Activated naive CD4-positive, alpha-beta T cell treated with anti-CD3 and anti-CD28 coated beads for 36 hours (primary cell): Measurements from ENCODE around the gene INTS11. TPM values are rescaled to one million over a fixed set of nuclear protein-coding genes. Genes with fewer than 3 reads are reported as not detected.

ENCODE experiments used
- CTCF ChIA-PET: fragments of 350-600 bp; sonication (Branson Sonifier 250); formaldehyde crosslinking; loops from one replicate; lab custom pipeline; 2021; ENCODE audit warnings: antibody characterized with exemption; lab: Charles Lee
- DNase-seq: peaks from one replicate; pipeline ENCODE4 v3.0.0-alpha.2; 2020
- H3K27ac Mint-ChIP-seq: one replicate; pipeline ENCODE4 v1.8.0; 2021; ENCODE audit warnings: mild to moderate bottlenecking, mixed read lengths
- H3K27me3 Mint-ChIP-seq: one replicate; pipeline ENCODE4 v1.8.0; 2021; ENCODE audit warnings: low read depth, mixed read lengths
- H3K36me3 Mint-ChIP-seq: one replicate; pipeline ENCODE4 v1.8.0; 2021; ENCODE audit warnings: low read depth, mixed read lengths
- H3K4me1 Mint-ChIP-seq: one replicate; pipeline ENCODE4 v1.8.0; 2021; ENCODE audit warnings: low read depth, mixed read lengths
- H3K4me3 Mint-ChIP-seq: one replicate; pipeline ENCODE4 v1.8.0; 2021; ENCODE audit warnings: mild to moderate bottlenecking, moderate library complexity, mixed read lengths
- H3K9me3 Mint-ChIP-seq: one replicate; pipeline ENCODE4 v1.8.0; 2021; ENCODE audit warnings: mixed read lengths
- intact Hi-C: fragments of 100-400 bp; cut with micrococcal nuclease; formaldehyde crosslinking; loops from one replicate; pipeline ENCODE4 v1.15.1; 2023
- total RNA-seq, 2 experiments: library from RNA; stranded (reverse); gene quantifications; one replicate each; pipeline ENCODE4 v1.2.3, GENCODE V29; 2021

INTS11 gene
- total RNA-seq, 2 experiments from 2014 or later: 117 to 118 TPM

- H3K27me3 Mint-ChIP-seq: no peaks in the 10 kb centered on the region
- H3K4me1 Mint-ChIP-seq: no peaks in the 10 kb centered on the region
- no peaks in the 10 kb centered on the region for H3K36me3 Mint-ChIP-seq
- H3K4me3 Mint-ChIP-seq: no peak overlapping the region
- no peaks in the 10 kb centered on the region for H3K9me3 Mint-ChIP-seq
- no peak for DNase-seq
- no peak overlapping the region for H3K27ac Mint-ChIP-seq
- intact Hi-C loops: loop anchor here (5.0 kb wide), 1 partner anchor 312 kb away; the partner anchor contains the start of gene PERM1
- CTCF ChIA-PET: no interaction called here
Observed at GRCh38 chr1:1294250-1294890, 30.1 kb downstream of the INTS11 start.

- Mint-ChIP-seq H3K4me1 (no peaks in the 10 kb centered on the region), H3K27ac (no peak overlapping the region), H3K4me3 (no peak overlapping the region), H3K9me3 (no peaks in the 10 kb centered on the region), H3K27me3 (no peaks in the 10 kb centered on the region), H3K36me3 (no peaks in the 10 kb centered on the region)
- intact Hi-C loops: loop anchor here (2.0 to 5.0 kb wide), 2 partner anchors 171 to 311 kb away; partner anchors contain the start of gene PERM1
- CTCF ChIA-PET: no interaction called here
- DNase-seq: no peak
Observed at GRCh38 chr1:1293263-1294249, 30.9 kb downstream of the INTS11 start.

DNA sequence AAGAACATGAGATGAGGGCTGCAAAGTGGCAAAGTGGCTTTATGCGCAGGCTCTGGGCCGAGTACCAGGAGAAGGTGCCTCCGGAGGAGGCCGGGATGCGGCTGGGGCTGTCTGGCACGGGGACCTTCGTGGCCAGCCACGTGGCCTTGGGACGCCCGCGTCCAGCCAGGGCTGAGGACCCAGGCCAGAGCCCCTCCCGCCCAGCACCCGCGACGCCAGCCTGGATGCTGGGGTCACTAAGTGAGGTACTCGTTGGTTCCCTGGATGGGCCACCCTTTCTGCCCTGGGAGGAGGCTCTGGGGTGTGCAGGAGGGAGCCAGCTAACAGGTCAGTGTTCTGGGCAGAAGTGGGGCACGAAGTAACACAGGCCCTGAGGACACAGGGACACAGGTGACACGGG lies 31.6 kb downstream of the INTS11 start:
- Mint-ChIP-seq H3K4me3 (no peak overlapping the region), H3K4me1 (no peaks in the 10 kb centered on the region), H3K27me3 (no peaks in the 10 kb centered on the region), H3K9me3 (no peaks in the 10 kb centered on the region), H3K36me3 (no peaks in the 10 kb centered on the region), H3K27ac (no peak overlapping the region)
- intact Hi-C loops: loop anchor here (2.0 to 5.0 kb wide), 2 partner anchors 170 to 311 kb away; partner anchors contain the start of gene PERM1
- DNase-seq: no peak
- CTCF ChIA-PET: interaction anchor here (3.2 kb wide), 1 partner anchor 170 kb away, joined by 34 read pairs; no protein-coding TSS in a partner anchor

- Mint-ChIP-seq H3K27ac (no peak overlapping the region), H3K36me3 (no peaks in the 10 kb centered on the region), H3K4me3 (no peak overlapping the region), H3K9me3 (no peaks in the 10 kb centered on the region), H3K4me1 (no peaks in the 10 kb centered on the region), H3K27me3 (no peaks in the 10 kb centered on the region)
- DNase-seq: no peak
- intact Hi-C loops: loop anchor here (2.0 to 5.0 kb wide), 2 partner anchors 170 to 310 kb away; partner anchors contain the start of gene PERM1
- CTCF ChIA-PET: interaction anchor here (0.6 to 3.2 kb wide), 4 partner anchors 31 to 175 kb away, joined by 3 to 34 read pairs (median 5); no protein-coding TSS in a partner anchor
Observed at GRCh38 chr1:1292442-1292779, 32.0 kb downstream of the INTS11 start.

DNA sequence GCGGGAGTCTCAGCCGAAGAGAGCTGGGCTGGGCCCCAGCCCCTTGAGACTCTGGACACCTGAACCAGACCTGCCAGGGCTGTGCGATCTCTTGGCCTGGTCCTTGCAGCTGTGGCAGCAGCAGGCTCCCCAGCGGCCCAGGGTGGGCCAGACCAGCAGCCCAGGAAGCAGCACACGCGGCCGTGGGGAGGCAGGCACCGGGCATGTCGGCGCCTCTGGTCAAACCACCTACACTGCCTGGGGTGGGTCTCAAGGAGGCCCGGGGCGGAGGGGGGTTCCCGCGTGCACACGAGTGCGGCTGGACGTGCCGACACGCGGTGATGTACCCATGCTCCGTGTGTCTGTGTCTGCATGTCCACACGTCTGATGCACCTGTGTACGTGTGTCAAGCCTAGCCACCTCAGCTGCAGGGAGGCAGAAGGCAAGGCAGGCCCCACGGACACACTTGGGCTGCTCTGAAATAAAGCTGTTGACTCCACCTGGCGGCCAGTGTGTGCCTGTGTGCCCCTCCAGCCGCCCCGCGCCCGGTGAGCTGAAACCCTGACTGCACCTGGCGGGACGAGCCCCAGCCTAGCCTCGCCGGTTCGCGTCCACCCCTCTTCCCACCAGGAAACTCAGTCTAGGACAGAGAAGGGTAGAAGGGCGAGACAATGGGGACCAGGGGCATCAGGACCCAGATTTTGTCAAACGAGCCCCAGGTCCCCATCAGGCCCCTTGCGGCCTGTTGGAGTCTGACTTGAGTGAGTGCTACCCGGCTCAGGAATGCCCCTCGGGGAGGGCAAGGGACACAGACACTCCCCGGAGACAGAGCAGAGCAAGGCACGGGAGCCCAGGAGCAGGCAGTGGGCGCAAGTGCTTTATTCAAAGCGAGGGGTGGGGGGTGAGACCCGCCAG lies 32.7 kb downstream of the INTS11 start:
- intact Hi-C loops: loop anchor here (2.0 to 5.0 kb wide), 2 partner anchors 169 to 309 kb away; partner anchors contain the start of gene PERM1
- Mint-ChIP-seq H3K27ac (no peak overlapping the region), H3K9me3 (no peaks in the 10 kb centered on the region), H3K27me3 (no peaks in the 10 kb centered on the region), H3K4me1 (no peaks in the 10 kb centered on the region), H3K36me3 (no peaks in the 10 kb centered on the region), H3K4me3 (no peak overlapping the region)
- DNase-seq: peak; percentile 73
- CTCF ChIA-PET: interaction anchor here (0.6 to 3.2 kb wide), 8 partner anchors 10 to 308 kb away, joined by 3 to 34 read pairs (median 3); no protein-coding TSS in a partner anchor

DNA sequence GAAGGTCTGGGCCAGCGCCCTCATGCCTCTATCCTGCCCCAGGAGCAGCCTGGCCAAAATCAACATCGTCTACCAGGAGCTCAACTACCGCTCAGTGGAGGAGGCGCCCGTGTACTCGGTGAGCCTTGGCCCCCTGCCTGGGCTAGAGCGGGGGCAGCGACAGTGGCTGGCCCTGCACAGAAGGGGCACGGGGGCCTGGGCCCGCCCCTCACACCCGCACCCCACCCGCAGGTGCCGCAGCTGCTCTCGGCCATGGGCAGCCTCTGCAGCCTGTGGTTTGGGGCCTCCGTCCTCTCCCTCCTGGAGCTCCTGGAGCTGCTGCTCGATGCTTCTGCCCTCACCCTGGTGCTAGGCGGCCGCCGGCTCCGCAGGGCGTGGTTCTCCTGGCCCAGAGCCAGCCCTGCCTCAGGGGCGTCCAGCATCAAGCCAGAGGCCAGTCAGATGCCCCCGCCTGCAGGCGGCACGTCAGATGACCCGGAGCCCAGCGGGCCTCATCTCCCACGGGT lies 33.4 kb downstream of the INTS11 start:
- Mint-ChIP-seq H3K4me1 (no peaks in the 10 kb centered on the region), H3K36me3 (no peaks in the 10 kb centered on the region), H3K4me3 (no peak overlapping the region), H3K27me3 (no peaks in the 10 kb centered on the region), H3K27ac (no peak overlapping the region), H3K9me3 (no peaks in the 10 kb centered on the region)
- intact Hi-C loops: loop anchor here (5.0 kb wide), 1 partner anchor 309 kb away; the partner anchor contains the start of gene PERM1
- CTCF ChIA-PET: interaction anchor here (0.7 to 3.2 kb wide), 7 partner anchors 9 to 307 kb away, joined by 3 to 34 read pairs (median 3); no protein-coding TSS in a partner anchor
- no peak for DNase-seq

DNA sequence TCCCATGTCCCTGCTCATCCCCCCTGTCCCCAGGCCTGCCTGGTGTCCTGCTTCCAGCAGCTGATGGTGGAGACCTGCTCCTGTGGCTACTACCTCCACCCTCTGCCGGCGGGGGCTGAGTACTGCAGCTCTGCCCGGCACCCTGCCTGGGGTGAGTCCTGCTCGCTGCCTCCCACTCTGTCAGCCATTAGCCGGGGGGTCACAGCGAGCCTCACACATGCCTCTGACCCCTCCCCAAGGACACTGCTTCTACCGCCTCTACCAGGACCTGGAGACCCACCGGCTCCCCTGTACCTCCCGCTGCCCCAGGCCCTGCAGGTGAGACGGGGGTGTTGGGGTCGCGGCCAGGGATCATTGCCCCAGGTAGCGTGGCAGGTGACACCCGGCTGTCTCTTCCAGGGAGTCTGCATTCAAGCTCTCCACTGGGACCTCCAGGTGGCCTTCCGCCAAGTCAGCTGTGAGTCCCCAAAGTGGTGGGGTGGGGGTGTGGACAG lies 34.2 kb downstream of the INTS11 start:
- intact Hi-C loops: loop anchor here (5.0 kb wide), 1 partner anchor 308 kb away; the partner anchor contains the start of gene PERM1
- peak; percentile 65 for DNase-seq
- Mint-ChIP-seq H3K36me3 (no peaks in the 10 kb centered on the region), H3K9me3 (no peaks in the 10 kb centered on the region), H3K4me1 (no peaks in the 10 kb centered on the region), H3K27ac (no peak overlapping the region), H3K4me3 (no peak overlapping the region), H3K27me3 (no peaks in the 10 kb centered on the region)
- CTCF ChIA-PET: interaction anchor here (3.2 kb wide), 1 partner anchor 168 kb away, joined by 34 read pairs; no protein-coding TSS in a partner anchor

DNA sequence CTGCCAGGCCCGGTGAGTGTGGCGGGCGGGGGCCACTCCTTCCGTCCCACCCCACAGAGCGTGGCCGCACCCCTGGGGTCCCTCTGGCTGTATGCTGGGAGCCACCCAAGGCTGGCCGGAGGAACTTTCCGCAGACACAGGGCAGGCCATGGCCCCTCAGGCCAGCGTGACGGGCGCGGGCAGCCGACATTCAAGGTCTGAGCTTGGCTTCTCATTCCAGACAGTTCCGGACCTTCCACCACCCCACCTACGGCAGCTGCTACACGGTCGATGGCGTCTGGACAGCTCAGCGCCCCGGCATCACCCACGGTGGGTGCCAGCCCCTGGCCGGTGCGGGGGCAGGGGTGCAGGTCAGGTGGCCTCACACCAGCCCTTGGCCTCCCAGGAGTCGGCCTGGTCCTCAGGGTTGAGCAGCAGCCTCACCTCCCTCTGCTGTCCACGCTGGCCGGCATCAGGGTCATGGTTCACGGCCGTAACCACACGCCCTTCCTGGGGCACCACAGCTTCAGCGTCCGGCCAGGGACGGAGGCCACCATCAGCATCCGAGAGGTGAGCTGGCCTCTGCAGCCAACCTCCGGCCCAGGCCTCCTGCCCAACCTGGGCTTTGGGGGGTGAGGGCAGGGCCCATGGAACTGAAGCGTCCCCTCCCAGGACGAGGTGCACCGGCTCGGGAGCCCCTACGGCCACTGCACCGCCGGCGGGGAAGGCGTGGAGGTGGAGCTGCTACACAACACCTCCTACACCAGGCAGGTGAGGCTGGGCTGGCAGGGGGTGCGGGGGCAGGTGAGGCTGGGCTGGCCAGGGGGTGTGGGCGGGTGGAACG lies 37.0 kb downstream of the INTS11 start:
- Mint-ChIP-seq H3K27me3 (no peaks in the 10 kb centered on the region), H3K4me1 (no peaks in the 10 kb centered on the region), H3K27ac (no peak overlapping the region), H3K9me3 (no peaks in the 10 kb centered on the region), H3K4me3 (no peak overlapping the region), H3K36me3 (no peaks in the 10 kb centered on the region)
- DNase-seq: no peak
- intact Hi-C loops: no loop called here
- CTCF ChIA-PET: interaction anchor here (0.9 to 1.2 kb wide), 2 partner anchors 166 to 171 kb away, joined by 3 to 5 read pairs; partner anchors contain the start of gene C1orf159

- Mint-ChIP-seq H3K27me3 (no peaks in the 10 kb centered on the region), H3K27ac (no peak overlapping the region), H3K36me3 (no peaks in the 10 kb centered on the region), H3K9me3 (no peaks in the 10 kb centered on the region), H3K4me1 (no peaks in the 10 kb centered on the region), H3K4me3 (no peak overlapping the region)
- DNase-seq: no peak
- CTCF ChIA-PET: interaction anchor here (0.7 to 1.2 kb wide), 3 partner anchors 154 to 170 kb away, joined by 3 to 5 read pairs (median 3); partner anchors contain the start of gene C1orf159
- intact Hi-C loops: no loop called here
Observed at GRCh38 chr1:1286313-1287261, 37.9 kb downstream of the INTS11 start.
